Urinary bladder (tissue), 4 donors: ENCODE measurements around the gene STEAP4. TPM values are rescaled to one million over a fixed set of nuclear protein-coding genes. Genes with fewer than 3 reads are reported as not detected.

Experiments
- DNase-seq: peaks from one replicate; pipeline ENCODE4 v3.0.0-alpha.2; 2015; ENCODE audit errors: extremely low spot score
- H3K27ac ChIP-seq: one replicate; pipeline ENCODE4 v1.5.1; 2013; ENCODE audit warnings: low read depth, mild to moderate bottlenecking, moderate library complexity
- H3K36me3 ChIP-seq: one replicate; pipeline ENCODE4 v1.6.1; 2013; ENCODE audit warnings: mild to moderate bottlenecking, moderate library complexity; ENCODE audit not compliant: insufficient read depth
- H3K4me1 ChIP-seq: one replicate; pipeline ENCODE4 v1.6.1; 2013; ENCODE audit warnings: mild to moderate bottlenecking, moderate library complexity; ENCODE audit not compliant: insufficient read depth
- H3K4me3 ChIP-seq: one replicate; pipeline ENCODE4 v1.5.1; 2013; ENCODE audit warnings: low read depth, low read length
- WGBS: extraction: QIAGEN DNeasy Blood & Tissue Kit; methylation state at CpG from one replicate; pipeline ENCODE4 v1.1.7; 2013; 5-methylcytosine and 5-hydroxymethylcytosine counted together
- polyA plus RNA-seq: library from polyadenylated mRNA; stranded (reverse); fragments of 200-250 nt; gene quantifications from one replicate; pipeline ENCODE4 v1.2.3, GENCODE V29; 2013
- total RNA-seq: library from RNA; depleted of rRNA; stranded (reverse); fragments of >200 nt; gene quantifications from one replicate; pipeline ENCODE4 v1.2.3, GENCODE V29; 2014
- donor health status: healthy with polysubstance abuse.
- donor health status: healthy.

STEAP4 gene
- 13.2 TPM for total RNA-seq
- polyA plus RNA-seq, result 23.8 TPM

GRCh38 chr7:88306590-88307048, at the start of gene STEAP4:
Gene STEAP4 (minus strand): TSS chr7:88306894. CDS start chr7:88284269, 22,625 bp downstream.
- peak; percentile 60 for DNase-seq
- peak within 1 kb of the TSS; percentile 1 for H3K4me3 ChIP-seq
- 5% methylated on average over 30 of the region's 30 CpGs for WGBS
- H3K4me1 ChIP-seq, result no peaks in the 10 kb centered on the region
- H3K27ac ChIP-seq, result no peak within 1 kb of the TSS
- H3K36me3 ChIP-seq, result no peaks in the 10 kb centered on the region

GRCh38 chr7:88355011-88355410, 48.3 kb upstream of the STEAP4 start:
- WGBS, result 83% methylated on average over 3 of the region's 3 CpGs
- Histone ChIP-seq H3K4me1 (no peaks in the 10 kb centered on the region), H3K4me3 (no peak overlapping the region), H3K27ac (no peak overlapping the region), H3K36me3 (no peaks in the 10 kb centered on the region)
- DNase-seq, result no peak

- Histone ChIP-seq H3K4me1 (no peaks in the 10 kb centered on the region), H3K36me3 (no peaks in the 10 kb centered on the region), H3K4me3 (no peak overlapping the region), H3K27ac (no peak overlapping the region)
- WGBS, result 98% methylated on average over 2 of the region's 2 CpGs
- DNase-seq, result no peak
Measured at GRCh38 chr7:88350118-88350517, 43.4 kb upstream of the STEAP4 start.

DNA sequence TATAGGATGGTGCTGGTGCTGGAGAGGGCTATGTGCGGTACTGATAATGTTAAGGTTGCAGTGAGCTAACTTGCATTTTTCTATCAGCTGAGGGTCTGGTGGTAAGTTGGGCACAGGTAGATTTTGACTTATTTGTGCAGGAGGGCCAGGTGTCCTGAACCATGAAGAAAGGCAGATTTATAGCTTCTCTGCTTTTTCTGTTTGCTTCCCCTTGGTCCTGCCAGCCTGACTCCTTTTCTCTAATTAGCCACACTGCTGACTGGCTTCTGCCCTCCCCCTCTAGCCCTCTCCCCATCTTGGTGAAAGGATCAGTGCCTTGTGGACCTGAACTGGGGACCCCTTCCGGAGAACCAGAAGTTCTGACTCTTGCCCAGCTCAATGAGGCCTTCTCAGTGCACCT, 40.8 kb upstream of the STEAP4 start:
- H3K36me3 ChIP-seq, result no peaks in the 10 kb centered on the region
- no peak overlapping the region for H3K27ac ChIP-seq
- H3K4me3 ChIP-seq, result no peak overlapping the region
- WGBS, result 98% methylated on average over 2 of the region's 2 CpGs
- H3K4me1 ChIP-seq, result no peaks in the 10 kb centered on the region
- no peak for DNase-seq

- H3K4me3 ChIP-seq, result no peak overlapping the region
- 77% methylated on average over 7 of the region's 7 CpGs for WGBS
- H3K4me1 ChIP-seq, result no peaks in the 10 kb centered on the region
- no peak for DNase-seq
- H3K36me3 ChIP-seq, result no peaks in the 10 kb centered on the region
- H3K27ac ChIP-seq, result no peak overlapping the region
Measured at GRCh38 chr7:88347090-88347489, 40.4 kb upstream of the STEAP4 start.

DNA sequence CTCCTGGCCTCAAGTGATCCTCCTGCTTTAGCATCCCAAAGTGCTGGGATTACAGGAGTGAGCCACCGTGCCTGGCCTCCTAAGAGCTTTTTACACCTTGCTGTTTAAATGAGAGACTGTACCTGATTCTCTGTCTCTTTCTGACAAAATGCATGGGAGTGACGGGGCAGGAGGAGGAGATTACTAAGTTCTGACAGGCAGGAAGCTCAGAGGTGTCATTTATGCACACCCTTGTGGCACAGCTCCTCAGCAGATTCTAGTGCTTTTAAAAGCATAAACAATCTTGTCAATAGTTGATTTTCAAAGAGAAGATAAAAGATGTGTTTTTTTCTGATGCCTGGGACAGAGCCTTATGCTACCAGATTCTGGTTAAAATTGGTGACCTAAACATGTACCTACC, 39.7 kb upstream of the STEAP4 start:
- Histone ChIP-seq H3K4me1 (no peaks in the 10 kb centered on the region), H3K27ac (no peak overlapping the region), H3K4me3 (no peak overlapping the region), H3K36me3 (no peaks in the 10 kb centered on the region)
- no peak for DNase-seq
- 86% methylated on average over 2 of the region's 2 CpGs for WGBS

DNA sequence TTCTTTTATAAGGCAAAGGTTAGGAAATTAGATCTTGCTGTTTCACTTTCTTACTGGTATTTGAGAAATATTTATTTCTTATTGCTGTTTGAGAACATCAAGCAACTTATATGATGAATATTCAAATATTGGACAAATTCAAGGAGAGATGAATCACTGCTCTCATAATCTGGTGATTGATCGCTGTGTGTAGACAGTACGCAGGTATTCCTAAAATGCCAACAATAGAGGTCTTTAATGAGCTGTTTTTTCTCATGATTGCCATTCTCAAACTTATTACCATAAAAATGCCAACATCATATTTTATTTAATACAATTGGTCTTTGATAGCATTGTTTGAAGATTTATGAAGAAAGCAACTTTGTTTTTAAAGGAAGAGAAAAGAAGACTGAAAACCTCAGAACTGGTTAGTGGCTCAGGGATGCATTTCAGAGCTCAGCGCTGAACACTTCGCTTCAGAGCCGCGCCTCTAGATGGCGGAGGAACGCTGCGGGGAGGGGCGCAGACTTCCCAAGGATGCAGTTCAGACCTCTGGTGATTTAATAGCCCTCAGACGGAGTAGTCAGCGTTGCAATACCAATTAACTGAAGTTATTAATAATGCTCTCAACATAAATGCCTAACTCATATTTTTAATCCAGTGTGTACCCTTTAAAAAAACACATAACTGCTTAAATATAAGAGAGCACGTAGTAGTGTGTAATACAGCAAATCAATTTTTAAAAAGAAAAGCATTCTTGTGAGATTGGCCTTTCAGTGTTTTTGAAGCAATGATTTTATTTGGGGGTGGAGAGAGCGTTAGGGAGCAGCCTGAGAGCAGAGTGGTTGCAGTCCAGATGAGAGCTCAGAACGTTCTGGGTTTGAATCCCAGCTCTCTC, 38.5 kb upstream of the STEAP4 start:
- 23% methylated on average over 15 of the region's 15 CpGs for WGBS

DNA sequence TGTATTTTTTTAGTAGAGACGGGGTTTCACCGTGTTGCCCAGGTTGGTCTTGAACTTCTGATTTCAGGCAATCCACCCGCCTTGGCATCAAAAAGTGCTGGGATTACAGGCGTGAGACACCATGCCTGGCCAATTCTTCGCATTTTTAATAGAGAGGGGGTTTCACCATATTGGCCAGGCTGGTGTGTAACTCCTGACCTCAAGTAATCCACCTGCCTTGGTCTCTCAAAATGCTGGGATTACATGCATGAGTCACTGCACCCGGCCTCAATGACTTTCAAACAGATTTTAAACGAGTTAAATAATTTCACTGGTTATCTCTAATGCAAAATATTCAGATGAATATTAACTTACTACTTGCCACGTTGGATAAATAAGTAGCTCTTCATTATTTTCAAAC, 37.6 kb upstream of the STEAP4 start:
- no peak overlapping the region for H3K27ac ChIP-seq
- H3K4me3 ChIP-seq, result no peak overlapping the region
- WGBS, result 79% methylated on average over 8 of the region's 8 CpGs
- no peaks in the 10 kb centered on the region for H3K4me1 ChIP-seq
- DNase-seq, result no peak
- H3K36me3 ChIP-seq, result no peaks in the 10 kb centered on the region

More for the DNA sequence above, 38.5 kb upstream of the STEAP4 start:
- no peaks in the 10 kb centered on the region for H3K4me1 ChIP-seq
- no peaks in the 10 kb centered on the region for H3K36me3 ChIP-seq
- DNase-seq, result peak; percentile 14
- H3K4me3 ChIP-seq, result no peak overlapping the region
- H3K27ac ChIP-seq, result no peak overlapping the region

DNA sequence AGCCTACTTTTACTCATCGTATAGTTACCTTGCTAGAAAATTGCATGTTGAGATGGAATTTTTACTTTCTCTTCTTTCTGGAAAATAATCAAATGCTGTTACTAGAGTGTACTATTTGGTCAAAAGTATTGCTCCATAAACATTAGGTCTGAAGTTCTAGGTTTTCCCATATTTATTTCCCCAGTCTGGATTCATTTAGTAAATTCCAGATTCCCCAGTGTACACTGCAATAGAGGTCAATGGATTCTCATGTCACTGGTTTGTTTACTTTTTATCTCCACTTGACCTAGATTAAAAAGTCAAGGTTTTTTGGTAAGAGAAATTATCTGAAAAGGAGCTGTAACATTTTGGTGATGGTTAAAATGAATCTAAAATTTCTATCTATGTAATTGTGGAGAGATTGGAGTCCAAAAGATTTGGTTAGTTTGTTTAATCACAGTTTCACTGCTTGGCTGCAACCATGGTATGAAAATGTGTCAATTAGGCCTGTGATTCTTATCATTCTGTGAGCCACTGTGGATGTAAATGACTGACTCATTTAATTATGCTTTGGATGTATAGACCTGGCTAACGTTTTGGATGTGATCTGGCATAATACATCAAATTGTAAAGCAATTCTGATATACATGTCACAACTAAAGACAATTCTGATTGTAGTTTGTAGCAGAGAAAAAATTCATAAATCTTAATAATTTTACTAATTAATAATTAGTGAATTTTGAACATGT, 32.7 kb upstream of the STEAP4 start:
- H3K4me1 ChIP-seq, result no peaks in the 10 kb centered on the region
- H3K27ac ChIP-seq, result no peak overlapping the region
- DNase-seq, result no peak
- 69% methylated on average over 2 of the region's 2 CpGs for WGBS
- no peak overlapping the region for H3K4me3 ChIP-seq
- H3K36me3 ChIP-seq, result no peaks in the 10 kb centered on the region

DNA sequence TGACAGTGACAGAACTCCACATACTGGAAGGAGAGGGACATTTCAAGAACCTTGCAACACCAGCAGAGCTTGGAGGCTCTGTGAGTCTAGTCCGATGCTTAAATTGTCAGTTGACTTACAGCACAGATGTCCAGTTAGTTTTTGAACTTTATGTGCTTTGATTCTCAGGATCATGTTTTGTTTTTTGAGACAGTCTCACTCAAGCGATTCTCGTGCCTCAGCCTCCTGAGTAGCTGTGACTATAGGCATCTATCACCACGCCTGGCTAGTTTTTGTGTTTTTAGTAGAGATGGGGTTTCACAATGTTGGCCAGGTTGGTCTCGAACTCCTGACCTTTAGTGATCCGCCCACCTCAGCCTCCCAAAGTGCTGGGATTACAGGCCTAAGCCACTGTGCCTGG, 31.8 kb upstream of the STEAP4 start:
- 97% methylated on average over 6 of the region's 6 CpGs for WGBS
- Histone ChIP-seq H3K27ac (no peak overlapping the region), H3K36me3 (no peaks in the 10 kb centered on the region)

GRCh38 chr7:88337572-88337971, 30.9 kb upstream of the STEAP4 start:
- H3K27ac ChIP-seq, result no peak overlapping the region
- H3K36me3 ChIP-seq, result no peaks in the 10 kb centered on the region
- DNase-seq, result no peak
- no peak overlapping the region for H3K4me3 ChIP-seq
- no peaks in the 10 kb centered on the region for H3K4me1 ChIP-seq

More for the DNA sequence above, 31.8 kb upstream of the STEAP4 start:
- no peak overlapping the region for H3K4me3 ChIP-seq
- no peaks in the 10 kb centered on the region for H3K4me1 ChIP-seq
- no peak for DNase-seq

GRCh38 chr7:88331322-88331721, 24.6 kb upstream of the STEAP4 start:
- Histone ChIP-seq H3K27ac (no peak overlapping the region), H3K4me3 (no peak overlapping the region), H3K36me3 (no peaks in the 10 kb centered on the region), H3K4me1 (no peaks in the 10 kb centered on the region)
- no peak for DNase-seq

- WGBS, result 75% methylated on average over 10 of the region's 10 CpGs
- Histone ChIP-seq H3K4me3 (no peak overlapping the region), H3K4me1 (no peaks in the 10 kb centered on the region), H3K36me3 (no peaks in the 10 kb centered on the region), H3K27ac (no peak overlapping the region)
- no peak for DNase-seq
Measured at GRCh38 chr7:88329532-88330463, 23.1 kb upstream of the STEAP4 start.
